ENCODE data around the gene PRDM16.

Gene PRDM16

GRCh38 chr1:3375245-3375644 lies 306.2 kb downstream of the PRDM16 start:
- DNase-seq (ENCODE audit: low spot score) = no peak

GRCh38 chr1:3377166-3377565 lies 308.2 kb downstream of the PRDM16 start:
- no peak for DNase-seq (ENCODE audit: low spot score)

GRCh38 chr1:3377604-3378279 lies 308.7 kb downstream of the PRDM16 start:
- no peak for DNase-seq (ENCODE audit: low spot score)

- no peak for DNase-seq (ENCODE audit: low spot score)
These were observed 309.6 kb downstream of the PRDM16 start for GRCh38 chr1:3378411-3379208.

- no peak for DNase-seq (ENCODE audit: low spot score)
These were observed 310.9 kb downstream of the PRDM16 start for GRCh38 chr1:3379934-3380333.

GRCh38 chr1:3380469-3380868 lies 311.5 kb downstream of the PRDM16 start:
- no peak for DNase-seq (ENCODE audit: low spot score)

GRCh38 chr1:3381901-3382300 lies 312.9 kb downstream of the PRDM16 start:
- no peak for DNase-seq (ENCODE audit: low spot score)

GRCh38 chr1:3382326-3383057 lies 313.5 kb downstream of the PRDM16 start:
- DNase-seq (ENCODE audit: low spot score) = no peak

- DNase-seq (ENCODE audit: low spot score) = no peak
These were observed 314.7 kb downstream of the PRDM16 start for GRCh38 chr1:3383679-3384078.

GRCh38 chr1:3384407-3384806 lies 315.4 kb downstream of the PRDM16 start:
- DNase-seq (ENCODE audit: low spot score) = no peak

- DNase-seq (ENCODE audit: low spot score) = no peak
These were observed 317.4 kb downstream of the PRDM16 start for GRCh38 chr1:3386205-3387002.

- no peak for DNase-seq (ENCODE audit: low spot score)
These were observed 318.4 kb downstream of the PRDM16 start for GRCh38 chr1:3387401-3387800.

GRCh38 chr1:3389093-3389833 lies 320.3 kb downstream of the PRDM16 start:
- no peak for DNase-seq (ENCODE audit: low spot score)

GRCh38 chr1:3390291-3390690 lies 321.3 kb downstream of the PRDM16 start:
- DNase-seq (ENCODE audit: low spot score) = no peak

- DNase-seq (ENCODE audit: low spot score) = no peak
These were observed 322.7 kb downstream of the PRDM16 start for GRCh38 chr1:3391711-3392110.

- DNase-seq (ENCODE audit: low spot score) = no peak
These were observed 324.3 kb downstream of the PRDM16 start for GRCh38 chr1:3393024-3393986.

GRCh38 chr1:3393987-3394920 lies 325.3 kb downstream of the PRDM16 start:
- DNase-seq (ENCODE audit: low spot score) = no peak

GRCh38 chr1:3396411-3396810 lies 327.4 kb downstream of the PRDM16 start:
- DNase-seq (ENCODE audit: low spot score) = no peak

- DNase-seq (ENCODE audit: low spot score) = no peak
These were observed 328.3 kb downstream of the PRDM16 start for GRCh38 chr1:3397311-3397710.

All from RKO (cell line).